NCI-H1436 (cell line): Measurements from ENCODE around the gene ASCL5.
A peak's percentile ranks its signal among the peaks of the same experiment; 100 is the strongest.
"Not testable (repeated sequence)": the region's sequence is repeated elsewhere in the genome, so short reads cannot be mapped to it uniquely, and the experiment has no call there.

Experiments used
- DNase-seq: peaks from one replicate; lab custom pipeline; 2025; lab: John Stamatoyannopoulos, UW

The ASCL5 gene

GRCh38 chr1:201126832-201127754, at the start of gene ASCL5:
ASCL5 (minus strand) TSS chr1:201127184; CDS start chr1:201115372, 11,812 bp downstream.
- no peak for DNase-seq

GRCh38 chr1:201175820-201176500, 49.0 kb upstream of the ASCL5 start:
- DNase-seq: no peak

GRCh38 chr1:201173736-201174135, 46.8 kb upstream of the ASCL5 start:
- DNase-seq: no peak

GRCh38 chr1:201172999-201173610, 46.1 kb upstream of the ASCL5 start:
- no peak for DNase-seq

GRCh38 chr1:201172326-201172725, 45.3 kb upstream of the ASCL5 start:
- no peak for DNase-seq

GRCh38 chr1:201171063-201172036, 44.4 kb upstream of the ASCL5 start:
- peak; percentile 69 for DNase-seq

- peak; percentile 97 for DNase-seq
These were observed 43.6 kb upstream of the ASCL5 start for GRCh38 chr1:201170533-201171062.

GRCh38 chr1:201169971-201170532, 43.1 kb upstream of the ASCL5 start:
- DNase-seq: no peak

GRCh38 chr1:201169203-201169602, 42.2 kb upstream of the ASCL5 start:
- DNase-seq: no peak

- DNase-seq: no peak
These were observed 40.3 kb upstream of the ASCL5 start for GRCh38 chr1:201167041-201167991.

GRCh38 chr1:201164645-201165044, 37.7 kb upstream of the ASCL5 start:
- no peak for DNase-seq

GRCh38 chr1:201163707-201164106, 36.7 kb upstream of the ASCL5 start:
- DNase-seq: no peak

- DNase-seq: not testable (repeated sequence)
These were observed 36.1 kb upstream of the ASCL5 start for GRCh38 chr1:201163036-201163435.

- no peak for DNase-seq
These were observed 31.0 kb upstream of the ASCL5 start for GRCh38 chr1:201157949-201158348.

GRCh38 chr1:201156819-201157218, 29.8 kb upstream of the ASCL5 start:
- DNase-seq: no peak

GRCh38 chr1:201156346-201156745, 29.4 kb upstream of the ASCL5 start:
- DNase-seq: no peak

GRCh38 chr1:201155354-201155753, 28.4 kb upstream of the ASCL5 start:
- DNase-seq: no peak

- DNase-seq: peak; percentile 99
These were observed 27.6 kb upstream of the ASCL5 start, which contains the start of gene TMEM9 for GRCh38 chr1:201154389-201155165. TMEM9 (minus strand) TSS chr1:201154474; CDS start chr1:201153923, 551 bp downstream.
